HEK293 (cell line): ENCODE measurements around the gene NDFIP2.

ENCODE experiments used
- BCL11B ChIP-seq: fragments of 450-650 bp; formaldehyde crosslinking; IDR thresholded peaks from 2 replicates; pipeline ENCODE4 v1.5.1; 2016; ENCODE audit warnings: low read depth, missing biosample characterization, missing genetic modification characterization
- CTCF ChIP-seq: fragments of 450-650 bp; formaldehyde crosslinking; IDR thresholded peaks from 2 replicates; pipeline ENCODE4 v1.5.1; 2016; ENCODE audit warnings: missing biosample characterization, missing genetic modification characterization
- MYNN ChIP-seq: fragments of 450-650 bp; formaldehyde crosslinking; IDR thresholded peaks from 2 replicates; pipeline ENCODE4 v1.5.1; 2016; ENCODE audit warnings: missing biosample characterization, missing genetic modification characterization, borderline replicate concordance
- ZNF416 ChIP-seq: fragments of 450-650 bp; formaldehyde crosslinking; IDR thresholded peaks from 2 replicates; pipeline ENCODE4 v1.5.1; 2016; ENCODE audit warnings: missing biosample characterization, missing genetic modification characterization

GRCh38 chr13:79557666-79558065, 76.7 kb downstream of the NDFIP2 start:
- TF ChIP-seq CTCF (no peak), MYNN (tag by site-specific recombination) (no peak), BCL11B (tag by site-specific recombination) (no peak), ZNF416 (tag by site-specific recombination) (no peak)
